Germinal center (tissue), 1 donor: Measurements from ENCODE around the gene PDZD2.

Source experiments
- DNase-seq: peaks from one replicate; pipeline ENCODE4 v3.0.0; 2012; ENCODE audit warnings: mixed read lengths, low spot score

Gene PDZD2

GRCh38 chr5:31981361-31981945 is 342.5 kb downstream of the PDZD2 start:
- no peak for DNase-seq

GRCh38 chr5:31982027-31982426 is 343.1 kb downstream of the PDZD2 start:
- no peak for DNase-seq

- no peak for DNase-seq
Measured at GRCh38 chr5:31982621-31983020, 343.7 kb downstream of the PDZD2 start.

GRCh38 chr5:31983851-31984250 is 344.9 kb downstream of the PDZD2 start:
- no peak for DNase-seq

GRCh38 chr5:31984691-31985090 is 345.8 kb downstream of the PDZD2 start:
- no peak for DNase-seq

GRCh38 chr5:31986101-31986500 is 347.2 kb downstream of the PDZD2 start:
- DNase-seq = no peak

GRCh38 chr5:31987985-31988710 is 349.2 kb downstream of the PDZD2 start:
- DNase-seq = no peak

GRCh38 chr5:31990081-31990650 is 351.2 kb downstream of the PDZD2 start:
- DNase-seq = no peak

GRCh38 chr5:31990701-31991110 is 351.8 kb downstream of the PDZD2 start:
- no peak for DNase-seq

GRCh38 chr5:31992377-31992776 is 353.4 kb downstream of the PDZD2 start:
- DNase-seq = peak; percentile 62

GRCh38 chr5:31993165-31993961 is 354.4 kb downstream of the PDZD2 start:
- no peak for DNase-seq

GRCh38 chr5:31995006-31995405 is 356.1 kb downstream of the PDZD2 start:
- DNase-seq = peak; percentile 39

- DNase-seq = no peak
Measured at GRCh38 chr5:31995714-31996113, 356.8 kb downstream of the PDZD2 start.

- DNase-seq = no peak
Measured at GRCh38 chr5:31996909-31997308, 358.0 kb downstream of the PDZD2 start.

GRCh38 chr5:31999470-31999869 is 360.5 kb downstream of the PDZD2 start:
- no peak for DNase-seq

GRCh38 chr5:32000731-32001130 is 361.8 kb downstream of the PDZD2 start:
- DNase-seq = no peak

GRCh38 chr5:32001284-32001683 is 362.4 kb downstream of the PDZD2 start:
- DNase-seq = no peak

GRCh38 chr5:32001707-32002106 is 362.8 kb downstream of the PDZD2 start:
- DNase-seq = no peak

- no peak for DNase-seq
Measured at GRCh38 chr5:32002755-32003154, 363.8 kb downstream of the PDZD2 start.

GRCh38 chr5:32003981-32004380 is 365.1 kb downstream of the PDZD2 start:
- no peak for DNase-seq

- peak; percentile 71 for DNase-seq
Measured at GRCh38 chr5:32004404-32004803, 365.5 kb downstream of the PDZD2 start.

GRCh38 chr5:32008746-32009145 is 369.8 kb downstream of the PDZD2 start:
- no peak for DNase-seq

GRCh38 chr5:32013658-32014057 is 374.7 kb downstream of the PDZD2 start:
- no peak for DNase-seq
